HG03439 (cell line): ENCODE data around the gene INPPL1.
"Not testable (repeated sequence)": the region's sequence is repeated elsewhere in the genome, so short reads cannot be mapped to it uniquely, and the experiment has no call there.

ENCODE experiments used
- ATAC-seq: cut with Tn5 transposase; IDR thresholded peaks from one replicate; pipeline ENCODE4 v1.9.1; 2021; ENCODE audit warnings: mild to moderate bottlenecking, moderate library complexity; ENCODE audit not compliant: unreplicated experiment

The INPPL1 gene, protein sequence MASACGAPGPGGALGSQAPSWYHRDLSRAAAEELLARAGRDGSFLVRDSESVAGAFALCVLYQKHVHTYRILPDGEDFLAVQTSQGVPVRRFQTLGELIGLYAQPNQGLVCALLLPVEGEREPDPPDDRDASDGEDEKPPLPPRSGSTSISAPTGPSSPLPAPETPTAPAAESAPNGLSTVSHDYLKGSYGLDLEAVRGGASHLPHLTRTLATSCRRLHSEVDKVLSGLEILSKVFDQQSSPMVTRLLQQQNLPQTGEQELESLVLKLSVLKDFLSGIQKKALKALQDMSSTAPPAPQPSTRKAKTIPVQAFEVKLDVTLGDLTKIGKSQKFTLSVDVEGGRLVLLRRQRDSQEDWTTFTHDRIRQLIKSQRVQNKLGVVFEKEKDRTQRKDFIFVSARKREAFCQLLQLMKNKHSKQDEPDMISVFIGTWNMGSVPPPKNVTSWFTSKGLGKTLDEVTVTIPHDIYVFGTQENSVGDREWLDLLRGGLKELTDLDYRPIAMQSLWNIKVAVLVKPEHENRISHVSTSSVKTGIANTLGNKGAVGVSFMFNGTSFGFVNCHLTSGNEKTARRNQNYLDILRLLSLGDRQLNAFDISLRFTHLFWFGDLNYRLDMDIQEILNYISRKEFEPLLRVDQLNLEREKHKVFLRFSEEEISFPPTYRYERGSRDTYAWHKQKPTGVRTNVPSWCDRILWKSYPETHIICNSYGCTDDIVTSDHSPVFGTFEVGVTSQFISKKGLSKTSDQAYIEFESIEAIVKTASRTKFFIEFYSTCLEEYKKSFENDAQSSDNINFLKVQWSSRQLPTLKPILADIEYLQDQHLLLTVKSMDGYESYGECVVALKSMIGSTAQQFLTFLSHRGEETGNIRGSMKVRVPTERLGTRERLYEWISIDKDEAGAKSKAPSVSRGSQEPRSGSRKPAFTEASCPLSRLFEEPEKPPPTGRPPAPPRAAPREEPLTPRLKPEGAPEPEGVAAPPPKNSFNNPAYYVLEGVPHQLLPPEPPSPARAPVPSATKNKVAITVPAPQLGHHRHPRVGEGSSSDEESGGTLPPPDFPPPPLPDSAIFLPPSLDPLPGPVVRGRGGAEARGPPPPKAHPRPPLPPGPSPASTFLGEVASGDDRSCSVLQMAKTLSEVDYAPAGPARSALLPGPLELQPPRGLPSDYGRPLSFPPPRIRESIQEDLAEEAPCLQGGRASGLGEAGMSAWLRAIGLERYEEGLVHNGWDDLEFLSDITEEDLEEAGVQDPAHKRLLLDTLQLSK

DNA sequence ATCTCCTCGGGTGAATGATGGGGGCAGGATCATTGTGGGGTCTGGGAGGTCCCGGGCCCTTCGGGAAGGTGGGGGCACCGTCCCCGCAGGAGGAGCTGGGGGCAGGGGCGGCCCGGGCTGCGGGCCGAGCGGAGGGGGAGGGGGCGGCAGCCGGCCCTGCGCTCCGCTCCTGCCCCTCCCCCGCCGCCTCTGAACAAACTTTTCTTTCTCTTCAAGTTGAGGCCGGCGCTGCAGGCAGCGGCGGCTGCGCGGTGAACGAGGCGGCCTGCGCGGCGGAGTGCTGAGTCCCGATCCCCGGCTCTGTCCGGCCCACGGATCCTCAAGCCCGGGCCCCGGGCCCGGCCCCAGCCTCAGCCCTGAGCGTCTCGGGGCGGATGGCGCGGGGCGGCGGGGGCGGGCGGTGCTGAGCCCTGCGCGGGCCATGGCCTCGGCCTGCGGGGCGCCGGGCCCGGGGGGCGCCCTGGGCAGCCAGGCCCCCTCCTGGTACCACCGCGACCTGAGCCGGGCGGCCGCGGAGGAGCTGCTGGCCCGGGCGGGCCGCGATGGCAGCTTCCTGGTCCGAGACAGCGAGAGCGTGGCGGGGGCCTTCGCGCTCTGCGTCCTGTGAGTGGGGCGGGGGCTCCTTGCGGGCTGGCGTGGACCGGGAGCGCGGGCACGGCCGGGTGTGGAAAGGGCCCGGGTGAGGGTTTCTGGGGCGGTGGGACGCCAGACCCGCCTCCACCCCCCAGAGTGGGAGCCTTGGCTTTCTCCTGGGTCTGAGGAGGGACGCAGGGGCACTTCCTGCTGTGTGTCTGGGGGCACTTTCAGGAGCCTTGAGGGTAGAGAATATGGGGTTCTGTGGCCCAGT lies at the start of gene INPPL1:
INPPL1 (plus strand) TSS at position 204 of the 847 bp plus-strand sequence; CDS start at position 422, 218 bp downstream.
- no peak for ATAC-seq

DNA sequence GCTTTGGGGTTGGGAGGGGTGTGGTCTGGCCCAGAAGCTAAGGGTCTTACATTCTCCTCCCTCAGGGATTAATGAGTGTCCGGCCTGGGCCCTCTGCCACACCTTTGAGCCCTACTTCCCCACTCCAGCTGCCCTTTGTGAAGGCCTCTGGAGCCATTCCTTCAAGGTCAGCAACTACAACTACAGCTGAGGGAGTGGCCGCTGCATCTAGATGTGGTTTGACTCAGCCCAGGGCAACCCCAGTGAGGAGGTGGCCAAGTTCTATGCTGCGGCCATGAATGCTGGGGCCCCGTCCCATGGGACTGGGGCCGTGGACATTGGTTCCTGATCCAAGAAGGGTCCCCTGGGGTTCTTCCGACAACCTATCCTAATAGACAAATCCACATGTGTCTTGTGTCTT lies 46.9 kb upstream of the INPPL1 start:
- no peak for ATAC-seq

DNA sequence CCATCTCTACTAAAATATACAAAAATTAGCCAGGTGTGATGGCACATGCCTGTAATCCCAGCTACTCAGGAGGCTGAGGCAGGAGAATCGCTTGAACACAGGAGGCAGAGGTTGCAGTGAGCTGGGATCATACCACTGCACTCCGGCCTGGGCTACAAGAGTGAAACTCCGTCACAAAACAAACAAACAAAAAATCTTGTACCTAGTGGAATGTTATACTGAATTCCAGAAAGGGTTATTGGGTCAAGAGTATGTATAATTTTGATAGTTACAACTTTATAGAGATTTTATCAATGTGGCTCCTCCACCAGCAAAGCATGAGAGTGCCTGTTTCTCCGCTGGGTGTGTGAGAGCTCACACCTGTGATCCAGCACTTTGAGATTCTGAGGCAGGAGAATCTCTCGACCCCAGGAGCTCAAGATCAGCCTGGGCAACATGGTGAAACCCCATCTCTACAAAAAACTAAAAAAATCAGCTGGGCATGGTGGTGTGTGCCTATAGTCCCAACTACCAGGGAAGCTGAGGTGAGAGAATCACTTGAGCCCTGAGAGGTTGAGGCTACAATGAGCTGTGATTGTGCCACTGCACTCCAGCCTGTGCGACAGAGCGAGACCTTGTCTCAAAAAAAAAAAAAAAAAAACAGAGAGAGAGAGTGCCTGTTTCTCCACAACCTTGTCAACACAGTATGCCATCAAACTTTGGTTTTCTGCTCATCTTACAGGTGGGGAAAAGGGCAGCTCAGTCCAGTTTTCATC lies 45.3 kb upstream of the INPPL1 start:
- no peak for ATAC-seq

DNA sequence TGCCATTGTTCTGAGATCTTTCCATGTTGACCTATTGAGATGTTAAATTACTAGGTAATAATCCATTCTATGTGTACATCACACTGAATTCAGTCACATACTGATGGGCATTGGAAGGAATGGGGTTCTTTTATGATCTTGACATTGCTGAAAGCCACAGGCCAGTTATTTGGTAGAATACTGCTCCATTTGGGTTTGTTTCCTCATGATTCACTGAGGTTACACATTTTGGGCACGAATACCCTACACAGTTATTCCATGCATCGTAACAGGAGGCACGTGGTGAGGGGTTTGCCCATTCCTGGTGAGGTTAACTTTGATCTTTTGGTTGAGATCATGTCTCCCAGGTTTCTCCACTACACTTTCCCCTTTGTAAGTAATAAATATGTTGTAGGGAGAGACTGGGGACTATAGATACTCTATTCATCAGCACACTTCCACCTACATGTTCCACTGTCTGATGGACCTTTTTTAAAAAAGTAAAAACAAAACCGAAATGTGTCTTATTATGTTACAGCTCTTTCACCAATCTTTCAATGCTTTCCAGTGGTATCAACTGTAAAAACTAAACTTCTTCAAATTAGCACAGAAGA lies 44.7 kb upstream of the INPPL1 start:
- no peak for ATAC-seq

DNA sequence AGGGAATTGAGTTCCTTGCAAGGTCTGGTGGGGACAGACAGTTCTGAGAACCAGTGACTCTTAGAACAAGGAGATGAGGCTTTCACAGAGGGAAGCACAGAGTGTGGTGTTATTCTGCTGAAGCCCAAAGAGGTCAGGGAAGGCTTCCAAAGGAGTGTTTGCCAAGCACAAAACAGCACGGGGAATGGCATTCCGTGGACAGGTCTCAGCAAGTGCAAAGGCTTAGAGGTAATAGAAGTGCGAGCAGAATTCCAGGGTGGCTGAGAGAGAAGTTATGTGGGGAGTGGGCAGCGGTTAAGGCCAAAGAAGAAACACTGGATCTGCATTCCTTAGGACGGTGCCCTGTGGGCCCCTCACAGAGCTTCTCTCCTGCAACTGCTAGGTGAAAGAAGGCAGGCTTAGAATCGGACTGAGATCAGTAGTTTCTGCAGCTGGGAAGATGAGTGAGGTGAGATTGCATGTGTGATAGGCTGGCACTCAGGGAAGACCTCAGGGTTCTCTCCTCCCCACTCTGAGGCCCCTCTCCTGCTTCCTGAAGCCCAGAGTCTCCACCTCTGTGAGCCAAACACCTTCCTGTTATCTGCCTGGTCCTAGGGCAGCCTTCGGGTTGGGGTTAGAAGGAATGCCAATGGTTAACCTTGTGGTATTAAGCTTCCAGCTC lies 43.5 kb upstream of the INPPL1 start:
- not testable (repeated sequence) for ATAC-seq

DNA sequence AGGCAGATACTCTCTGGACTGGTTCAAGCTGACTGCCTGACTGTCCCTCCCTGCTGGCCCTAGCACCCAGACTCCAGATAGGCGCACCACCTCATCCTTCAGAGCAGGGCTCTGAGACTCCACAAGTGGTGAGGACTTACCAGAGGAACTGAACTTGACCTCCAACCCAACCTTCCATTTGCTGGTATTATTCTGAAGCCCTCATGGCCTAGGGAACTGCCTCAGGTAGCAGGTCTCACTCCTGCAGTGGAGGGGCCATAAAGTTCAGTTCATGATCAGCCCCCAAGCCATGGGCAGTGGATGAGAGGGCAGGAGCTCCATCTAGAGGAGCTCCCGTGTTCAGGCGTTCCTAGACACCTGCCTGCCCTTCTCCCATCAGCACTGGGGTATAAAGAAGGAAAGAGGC lies 43.0 kb upstream of the INPPL1 start:
- not testable (repeated sequence) for ATAC-seq

DNA sequence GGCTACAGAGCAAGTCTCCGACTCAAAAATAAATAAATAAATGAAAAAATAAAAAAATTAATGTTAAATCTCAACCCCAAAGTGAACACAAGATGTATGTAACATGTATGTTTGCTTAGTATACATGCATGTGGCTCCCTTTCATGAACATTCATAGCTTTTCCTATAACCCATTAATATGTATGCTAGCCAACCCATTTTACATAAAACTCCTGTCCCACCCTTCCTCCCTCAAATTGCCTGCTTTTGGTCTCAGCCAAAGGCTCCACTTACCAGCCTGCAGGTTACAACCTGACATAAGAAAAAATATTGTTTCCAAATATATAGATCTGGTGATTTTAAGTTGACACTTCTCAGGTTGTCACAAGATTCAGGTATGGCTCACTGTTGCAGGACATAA lies 36.3 kb upstream of the INPPL1 start:
- ATAC-seq, result no peak

DNA sequence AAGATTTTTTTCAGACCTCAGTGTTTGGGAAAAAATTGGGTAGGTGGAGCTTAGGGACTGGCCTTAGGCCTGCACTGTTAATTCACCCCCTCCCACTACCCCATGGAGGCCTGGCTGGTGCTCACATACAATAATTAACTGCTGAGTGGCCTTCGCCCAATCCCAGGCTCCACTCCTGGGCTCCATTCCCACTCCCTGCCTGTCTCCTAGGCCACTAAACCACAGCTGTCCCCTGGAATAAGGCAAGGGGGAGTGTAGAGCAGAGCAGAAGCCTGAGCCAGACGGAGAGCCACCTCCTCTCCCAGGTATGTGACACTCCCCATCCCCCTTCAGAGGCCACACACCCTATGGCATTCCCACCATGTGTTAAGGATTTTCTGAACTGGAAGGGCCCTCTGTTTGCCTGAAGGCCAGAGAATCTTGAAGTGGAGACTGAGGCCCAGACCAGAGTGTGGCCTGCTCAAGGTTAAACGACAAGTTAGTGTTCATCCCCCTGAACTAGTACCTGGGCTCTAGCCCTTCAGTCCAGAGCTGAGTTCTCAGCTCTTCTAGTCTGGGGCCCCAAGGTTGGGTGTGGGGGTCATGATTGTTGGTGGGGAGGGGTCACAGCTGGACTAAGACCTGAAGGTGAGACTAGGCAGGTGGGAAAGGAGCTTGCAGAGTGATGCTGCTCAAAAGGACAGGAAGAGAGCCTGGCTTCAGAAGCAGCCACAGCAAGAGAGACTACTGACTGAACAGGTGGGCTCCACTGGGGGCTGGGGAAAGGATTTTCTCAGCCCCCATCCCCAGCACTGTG lies 34.9 kb upstream of the INPPL1 start:
- ATAC-seq, result no peak

DNA sequence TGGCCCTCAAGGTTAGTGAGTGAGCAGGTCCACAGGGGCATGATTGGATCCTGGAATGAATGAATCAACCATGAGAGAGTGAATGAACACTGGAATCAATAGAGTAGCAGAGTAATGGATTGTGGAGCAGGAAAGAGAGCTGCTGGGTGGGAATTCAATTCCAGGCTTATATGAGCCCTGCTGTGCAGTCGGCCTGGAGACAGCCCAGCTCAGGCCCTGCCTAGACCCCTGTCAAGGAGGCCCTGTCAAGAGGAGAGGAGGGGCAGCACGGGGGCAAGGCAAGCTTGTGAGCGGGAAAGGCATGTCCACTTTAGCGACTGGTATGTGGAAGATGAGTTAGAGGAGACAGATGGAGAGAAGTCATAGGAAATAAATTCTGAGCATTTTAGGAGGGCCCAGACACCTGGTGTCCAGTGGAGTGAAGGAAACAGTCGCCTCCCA lies 33.9 kb upstream of the INPPL1 start:
- no peak for ATAC-seq

DNA sequence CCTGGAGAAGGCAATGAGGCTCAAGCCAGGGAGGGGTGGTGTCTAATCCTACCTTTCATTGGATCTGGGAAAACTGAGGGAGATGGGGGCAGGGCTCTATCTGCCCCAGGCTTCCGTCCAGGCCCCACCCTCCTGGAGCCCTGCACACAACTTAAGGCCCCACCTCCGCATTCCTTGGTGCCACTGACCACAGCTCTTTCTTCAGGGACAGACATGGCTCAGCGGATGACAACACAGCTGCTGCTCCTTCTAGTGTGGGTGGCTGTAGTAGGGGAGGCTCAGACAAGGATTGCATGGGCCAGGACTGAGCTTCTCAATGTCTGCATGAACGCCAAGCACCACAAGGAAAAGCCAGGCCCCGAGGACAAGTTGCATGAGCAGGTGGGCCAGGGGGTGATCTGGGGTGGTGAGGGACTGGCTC lies 32.6 kb upstream of the INPPL1 start, which contains the start of gene FOLR1:
FOLR1 (plus strand) TSS at position 180 of the 421 bp plus-strand sequence; CDS start at position 214, 34 bp downstream.
- no peak for ATAC-seq

DNA sequence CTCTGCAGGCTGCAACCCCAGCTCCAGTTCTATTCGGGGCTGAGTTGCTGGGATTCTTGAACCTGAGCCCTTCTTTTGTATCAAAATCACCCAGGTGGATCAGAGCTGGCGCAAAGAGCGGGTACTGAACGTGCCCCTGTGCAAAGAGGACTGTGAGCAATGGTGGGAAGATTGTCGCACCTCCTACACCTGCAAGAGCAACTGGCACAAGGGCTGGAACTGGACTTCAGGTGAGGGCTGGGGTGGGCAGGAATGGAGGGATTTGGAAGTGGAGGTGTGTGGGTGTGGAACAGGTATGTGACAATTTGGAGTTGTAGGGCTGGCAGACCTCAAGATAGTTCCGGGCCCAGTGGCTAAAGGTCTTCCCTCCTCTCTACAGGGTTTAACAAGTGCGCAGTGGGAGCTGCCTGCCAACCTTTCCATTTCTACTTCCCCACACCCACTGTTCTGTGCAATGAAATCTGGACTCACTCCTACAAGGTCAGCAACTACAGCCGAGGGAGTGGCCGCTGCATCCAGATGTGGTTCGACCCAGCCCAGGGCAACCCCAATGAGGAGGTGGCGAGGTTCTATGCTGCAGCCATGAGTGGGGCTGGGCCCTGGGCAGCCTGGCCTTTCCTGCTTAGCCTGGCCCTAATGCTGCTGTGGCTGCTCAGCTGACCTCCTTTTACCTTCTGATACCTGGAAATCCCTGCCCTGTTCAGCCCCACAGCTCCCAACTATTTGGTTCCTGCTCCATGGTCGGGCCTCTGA lies 28.9 kb upstream of the INPPL1 start:
- ATAC-seq, result no peak

DNA sequence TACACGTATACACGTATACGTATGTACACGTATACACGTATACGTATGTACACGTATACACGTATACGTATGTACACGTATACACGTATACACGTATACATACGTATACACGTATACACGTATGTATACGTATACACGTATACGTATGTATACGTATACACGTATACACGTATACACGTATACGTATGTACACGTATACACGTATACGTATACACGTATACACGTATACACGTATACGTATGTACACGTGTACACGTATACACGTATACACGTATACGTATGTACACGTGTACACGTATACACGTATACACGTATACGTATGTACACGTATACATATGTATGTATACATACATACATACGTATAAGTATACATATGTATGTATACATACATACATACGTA lies 23.1 kb upstream of the INPPL1 start:
- not testable (repeated sequence) for ATAC-seq

DNA sequence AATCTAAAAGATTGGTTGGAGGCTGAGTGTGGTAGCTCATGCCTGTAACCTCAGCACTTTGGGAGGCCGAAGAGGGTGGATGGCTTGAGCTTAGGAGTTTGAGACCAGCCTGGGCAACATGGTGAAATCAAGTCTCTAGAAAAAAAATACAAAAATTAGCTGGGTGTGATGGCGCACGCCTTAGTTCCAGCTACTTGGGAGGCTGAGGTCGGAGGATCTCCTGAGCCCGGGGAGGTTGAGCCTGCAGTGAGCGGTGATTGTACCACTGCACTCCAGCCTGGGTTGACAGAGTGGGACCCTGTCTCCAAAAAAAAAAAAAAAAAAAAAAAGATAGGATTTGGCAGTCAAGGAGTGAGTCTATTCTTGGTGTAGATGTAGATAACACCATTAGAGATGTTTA lies 22.0 kb upstream of the INPPL1 start:
- ATAC-seq, result no peak

DNA sequence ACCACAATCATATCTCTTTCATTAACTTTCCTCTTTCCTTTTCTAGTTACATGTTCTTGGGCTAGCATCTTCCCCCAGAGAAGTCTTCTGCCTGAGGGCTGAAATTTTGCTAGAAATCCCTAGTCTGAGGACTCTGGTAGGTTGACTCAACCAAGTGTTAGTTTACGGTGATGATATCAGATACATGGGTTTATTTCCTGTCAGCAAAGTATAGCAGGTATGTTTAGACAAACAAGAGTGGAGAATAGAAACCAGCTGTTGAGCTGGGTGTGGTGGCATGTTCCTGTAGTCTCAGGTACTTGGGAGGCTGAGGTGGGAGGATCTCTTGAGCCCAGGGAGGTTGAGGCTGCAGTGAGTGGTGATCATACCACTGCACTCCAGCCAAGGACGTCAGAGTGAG lies 21.4 kb upstream of the INPPL1 start:
- ATAC-seq, result no peak

DNA sequence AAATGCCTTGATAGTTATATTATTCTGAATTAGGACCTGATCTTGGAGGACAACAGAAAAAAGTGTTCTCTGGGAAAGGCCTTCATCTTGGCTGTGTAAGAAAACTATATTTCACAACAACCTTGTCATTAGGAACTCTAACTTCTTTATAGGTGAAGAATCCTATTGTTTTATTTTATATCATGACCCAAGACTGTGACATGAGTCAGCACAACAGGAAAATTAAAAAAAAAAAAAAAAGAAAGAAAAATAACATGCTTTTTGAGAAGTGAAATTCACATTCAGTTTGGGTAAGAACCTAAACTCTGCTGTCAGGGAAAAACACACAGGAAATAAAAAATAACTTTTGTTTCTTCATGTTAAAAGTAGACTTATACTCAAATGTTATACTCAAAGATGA lies 19.7 kb upstream of the INPPL1 start:
- no peak for ATAC-seq

DNA sequence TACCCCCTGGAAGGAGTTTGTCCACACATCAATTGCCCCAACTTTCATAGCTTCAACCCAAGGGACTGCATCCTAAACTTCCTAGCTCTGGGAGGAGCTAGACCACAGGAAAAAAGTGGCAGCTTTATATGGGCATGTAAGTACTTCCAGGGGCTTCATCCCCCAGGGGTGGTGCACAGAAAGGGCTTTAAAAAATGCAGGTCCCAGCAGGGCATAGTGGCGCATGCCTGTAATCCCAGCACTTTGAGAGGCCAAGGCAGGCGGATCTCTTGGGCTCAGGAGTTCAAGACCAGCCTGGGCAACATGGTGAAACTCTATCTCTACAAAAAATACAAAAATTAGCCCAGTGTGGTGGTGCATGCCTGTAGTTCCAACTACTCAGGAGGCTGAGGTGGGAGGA lies 17.8 kb upstream of the INPPL1 start:
- not testable (repeated sequence) for ATAC-seq

DNA sequence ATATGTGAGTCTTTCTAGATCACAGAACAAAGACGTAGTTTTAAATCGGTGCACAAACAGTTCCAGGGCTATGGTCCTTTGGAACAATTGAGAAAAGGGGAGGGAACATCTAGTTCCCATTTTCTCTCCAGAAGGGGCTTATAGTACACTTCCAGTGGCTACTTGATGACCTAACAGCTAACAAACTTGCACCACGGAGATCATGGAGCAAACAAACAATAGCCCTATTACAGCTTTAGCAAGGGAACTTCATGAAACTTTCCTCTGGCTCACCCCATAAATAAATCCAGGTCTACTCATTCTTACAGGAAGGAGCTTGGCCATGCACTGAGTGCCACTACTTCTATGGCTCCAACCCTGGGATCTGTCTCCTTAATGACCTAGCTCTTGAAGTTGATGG lies 16.3 kb upstream of the INPPL1 start:
- no peak for ATAC-seq
